SIG-M5 treated with dmso at 0.1 percent for 504 hours (cell line): ENCODE measurements around the gene EQTN.
A peak's percentile ranks its signal among the peaks of the same experiment; 100 is the strongest.

Source experiments
- DNase-seq: peaks from one replicate; lab custom pipeline; 2025; ENCODE audit not compliant: unreplicated experiment; lab: John Stamatoyannopoulos, UW

The EQTN gene

DNA sequence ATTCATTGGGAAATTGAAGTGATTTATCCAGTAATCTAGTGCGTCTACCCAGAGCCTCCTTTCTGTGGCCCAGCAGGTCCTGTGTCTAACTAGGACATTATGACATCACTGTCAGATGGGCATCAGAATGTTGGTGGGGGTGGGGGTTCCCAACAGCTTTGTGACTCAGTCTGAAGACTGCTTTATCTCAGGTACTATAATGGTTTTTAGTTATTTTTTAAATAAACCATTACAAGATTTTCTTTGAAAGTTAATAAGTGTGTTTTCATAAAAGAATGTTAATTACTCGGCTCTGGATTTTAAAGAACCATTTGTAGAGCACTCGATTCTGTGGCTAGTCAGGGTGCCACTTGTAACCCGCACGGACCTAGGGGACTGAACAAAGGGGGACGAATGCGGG, at the start of gene EQTN:
Gene EQTN (minus strand): TSS at position 101 of the 400 bp plus-strand sequence. CDS start 95 bp downstream, at position 6.
- no peak for DNase-seq

- no peak for DNase-seq
Measured at GRCh38 chr9:27344776-27345175, 47.8 kb upstream of the EQTN start.

- DNase-seq: no peak
Measured at GRCh38 chr9:27341545-27342294, 44.8 kb upstream of the EQTN start.

DNA sequence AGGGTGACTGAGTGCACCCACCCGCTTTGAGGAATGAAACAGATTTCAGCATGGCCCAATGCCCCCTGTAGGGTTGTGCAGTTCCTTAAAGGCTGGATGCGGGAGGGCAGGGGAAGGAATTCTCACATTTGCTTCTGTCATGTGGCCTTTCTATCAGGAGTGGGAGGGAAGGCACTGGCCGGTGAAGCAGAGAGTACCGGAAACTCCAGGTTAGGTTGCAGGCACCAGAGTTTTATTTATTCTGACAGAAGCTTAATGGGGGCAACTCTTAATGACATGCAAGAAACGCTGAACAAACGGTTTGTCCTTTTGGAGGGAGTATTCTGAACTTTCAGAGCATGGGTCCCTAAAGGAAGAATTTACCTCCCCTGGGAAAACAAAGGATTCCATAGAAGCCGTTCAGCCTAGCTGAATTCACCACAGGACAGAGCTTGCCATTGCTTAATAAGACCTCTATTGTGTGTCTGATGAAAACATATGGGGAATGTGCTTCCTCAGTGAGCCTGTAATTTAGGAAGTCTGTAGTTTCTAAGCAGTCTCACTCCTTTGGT, 44.1 kb upstream of the EQTN start:
- no peak for DNase-seq

DNA sequence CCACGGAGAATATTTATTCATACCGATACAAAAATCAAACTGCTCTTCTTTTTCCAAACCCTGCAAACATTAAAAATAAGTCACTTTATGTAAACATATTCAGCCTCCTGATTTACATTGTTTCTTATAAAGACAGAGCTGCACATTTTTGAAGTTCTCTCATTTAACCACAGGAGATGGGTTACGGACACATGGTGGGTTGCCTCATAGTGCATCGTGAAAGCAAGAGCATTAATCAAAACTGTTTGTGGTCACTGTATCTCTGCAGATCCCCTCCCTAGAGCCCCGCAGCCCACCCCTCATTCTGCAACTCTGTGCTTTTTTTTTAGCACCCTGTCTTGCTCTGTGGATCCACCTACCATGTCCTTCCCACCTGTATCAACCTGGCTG, 43.3 kb upstream of the EQTN start:
- DNase-seq: no peak

GRCh38 chr9:27339661-27340284, 42.8 kb upstream of the EQTN start:
- DNase-seq: no peak

GRCh38 chr9:27338527-27338903, 41.6 kb upstream of the EQTN start:
- DNase-seq: no peak

DNA sequence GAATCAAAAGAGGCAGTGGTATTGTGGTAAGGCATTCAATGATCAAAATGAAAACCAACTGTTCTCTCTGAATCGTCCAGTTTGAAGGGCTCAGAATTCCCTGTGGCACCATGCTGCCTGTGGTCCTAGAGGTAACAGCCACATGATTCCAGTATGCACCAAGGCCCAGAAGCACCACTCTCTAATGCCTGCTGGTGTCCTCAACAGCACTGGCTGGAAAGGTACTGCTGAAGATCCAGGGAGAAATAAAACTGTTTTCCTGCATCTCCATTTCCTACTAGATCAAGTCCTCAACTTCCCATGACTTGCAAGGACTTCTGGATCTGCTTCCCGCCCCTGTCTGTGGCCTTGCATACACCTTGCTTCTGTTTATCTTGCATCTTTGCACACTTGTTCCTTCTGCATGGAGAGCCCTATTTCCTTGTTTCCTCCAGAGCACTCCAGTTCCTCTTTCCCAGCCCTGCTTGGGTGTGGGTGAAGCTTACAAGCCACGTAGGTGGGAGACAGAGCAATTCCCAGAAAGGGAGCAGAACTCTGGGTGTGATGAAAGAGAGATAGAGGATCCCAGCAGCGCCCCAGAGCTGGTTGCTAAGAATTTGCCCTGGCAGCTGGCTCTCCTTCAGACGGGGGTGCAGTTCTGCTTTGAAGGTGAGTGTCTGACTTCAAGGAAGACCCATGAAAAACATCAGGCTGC, 41.0 kb upstream of the EQTN start:
- no peak for DNase-seq

- no peak for DNase-seq
Measured at GRCh38 chr9:27337236-27337635, 40.3 kb upstream of the EQTN start.

DNA sequence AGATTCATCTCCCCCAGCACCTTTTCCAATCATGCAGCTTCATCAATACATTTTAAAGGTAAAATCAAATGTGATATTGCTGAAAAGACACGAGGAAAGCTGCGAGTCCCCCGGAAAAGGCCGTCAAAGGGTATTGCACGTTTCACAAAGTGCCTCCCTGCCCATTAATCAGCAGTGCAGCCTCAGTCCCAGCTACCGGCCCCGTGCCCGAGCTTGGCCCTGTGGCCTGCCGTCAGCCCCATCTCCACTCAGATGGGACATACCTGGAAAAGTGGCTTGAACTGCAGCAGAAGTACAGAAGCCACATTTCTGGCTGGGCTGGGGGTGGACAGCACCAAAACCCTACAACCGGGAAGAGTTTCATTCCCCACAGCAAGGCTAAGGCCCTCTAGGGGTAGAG, 39.9 kb upstream of the EQTN start:
- DNase-seq: no peak

DNA sequence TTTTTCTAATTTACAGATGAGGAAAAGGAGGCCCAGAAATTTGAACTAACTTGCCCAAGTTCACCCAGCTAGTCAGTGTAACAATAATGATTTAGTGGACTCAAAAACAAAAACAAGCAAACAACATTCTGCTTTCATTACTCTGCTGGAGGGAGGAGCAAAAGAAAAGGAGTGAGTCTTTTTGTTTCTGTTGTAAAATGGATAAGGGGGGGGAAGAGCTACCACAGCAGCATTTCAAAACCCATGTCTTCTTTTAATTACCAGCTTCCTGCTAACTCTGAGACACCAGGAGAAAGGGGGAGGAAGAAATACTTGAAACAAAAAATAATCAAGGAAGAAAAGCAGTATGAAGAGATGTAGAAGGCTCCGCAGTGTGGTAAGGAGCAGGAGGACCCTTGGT, 39.2 kb upstream of the EQTN start:
- no peak for DNase-seq

GRCh38 chr9:27335075-27335474, 38.1 kb upstream of the EQTN start:
- no peak for DNase-seq

DNA sequence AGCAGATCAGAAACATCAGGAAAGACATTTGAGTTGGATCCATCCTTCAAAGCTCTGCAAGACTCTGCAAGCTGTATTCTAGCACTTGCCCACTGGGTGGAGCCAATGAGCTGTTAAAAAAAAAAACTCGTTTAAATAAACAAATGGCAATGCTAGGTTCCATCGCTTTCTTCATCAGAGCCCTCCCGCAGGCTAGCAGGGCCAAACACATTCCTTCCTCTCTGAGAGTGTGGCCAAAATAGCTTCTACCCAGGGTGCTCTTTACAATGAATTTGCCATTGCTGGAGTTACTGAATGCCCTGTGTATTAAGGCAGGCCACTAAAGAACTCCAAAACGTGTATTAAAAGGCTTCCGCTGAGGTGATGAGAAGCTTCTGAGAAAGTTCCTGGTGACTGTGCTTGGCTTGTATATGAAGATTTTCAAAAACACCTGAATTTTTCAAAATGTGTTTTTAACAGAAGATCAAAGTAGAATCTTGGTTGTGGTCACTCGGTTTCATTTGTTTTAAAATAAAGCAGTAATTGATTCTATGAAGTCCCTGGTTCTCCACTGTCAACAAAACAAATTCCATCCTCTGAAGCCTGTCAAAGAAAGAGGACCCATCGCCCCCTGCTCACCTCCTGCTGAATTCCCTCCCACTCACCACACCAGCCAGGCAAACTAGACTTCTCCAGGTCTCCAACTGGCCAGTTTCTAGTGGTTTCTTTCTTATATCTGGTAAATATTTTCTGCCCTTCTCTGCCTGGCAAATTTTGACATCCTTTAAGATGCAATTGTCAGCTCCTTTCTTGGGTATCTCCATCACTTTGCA, 36.5 kb upstream of the EQTN start:
- peak; percentile 62 for DNase-seq

GRCh38 chr9:27331393-27331792, 34.4 kb upstream of the EQTN start:
- no peak for DNase-seq

- no peak for DNase-seq
Measured at GRCh38 chr9:27329291-27329690, 32.3 kb upstream of the EQTN start.

- DNase-seq: no peak
Measured at GRCh38 chr9:27328483-27328882, 31.5 kb upstream of the EQTN start.

DNA sequence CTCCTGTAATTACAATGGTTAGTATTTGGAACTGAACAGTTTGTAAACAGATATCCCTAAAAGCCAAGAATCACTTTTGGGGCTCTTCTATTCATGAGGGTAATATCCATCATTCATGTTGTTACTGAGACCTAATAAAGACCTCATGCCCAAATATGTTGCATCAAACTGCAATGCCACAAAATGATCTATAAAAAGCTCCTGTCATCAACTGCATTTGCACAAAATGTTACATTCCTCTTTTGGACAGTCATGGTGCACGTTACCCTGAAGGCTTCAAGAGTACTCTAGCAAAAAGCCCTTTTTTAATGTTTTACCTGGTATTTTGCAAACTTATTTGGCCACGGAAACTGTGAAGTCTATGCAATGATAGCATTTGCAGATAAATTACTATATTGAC, 14.2 kb upstream of the EQTN start:
- no peak for DNase-seq

DNA sequence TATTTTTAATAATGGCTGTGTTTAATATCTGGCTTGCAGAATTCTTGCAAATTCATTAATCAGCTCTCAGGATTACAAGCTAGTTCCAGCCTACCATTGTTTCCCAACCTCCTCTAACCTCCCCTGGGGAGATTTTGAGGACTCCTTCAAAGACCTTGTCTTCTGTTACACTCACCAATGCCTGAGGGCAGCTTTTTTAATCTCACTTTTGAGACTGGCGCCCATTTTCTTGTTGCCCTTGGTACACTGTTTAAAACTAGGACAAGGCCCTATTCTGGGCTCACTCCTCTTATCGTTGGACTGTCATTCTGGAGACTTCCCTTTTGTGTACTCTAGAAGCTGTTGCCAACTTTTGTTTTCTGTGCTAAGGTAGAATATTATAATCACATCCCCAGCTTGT, 13.6 kb upstream of the EQTN start:
- no peak for DNase-seq

GRCh38 chr9:27308691-27309390, 11.9 kb upstream of the EQTN start:
- no peak for DNase-seq

GRCh38 chr9:27304521-27304920, 7.6 kb upstream of the EQTN start:
- no peak for DNase-seq

GRCh38 chr9:27303219-27303618, 6.3 kb upstream of the EQTN start:
- no peak for DNase-seq
